ENCODE results near the gene UFC1.

Gene UFC1

GRCh38 chr1:161172349-161172748 lies 18.6 kb downstream of the UFC1 start:
- no peak for DNase-seq

GRCh38 chr1:161172776-161173376 lies 19.1 kb downstream of the UFC1 start:
- no peak for DNase-seq

DNA sequence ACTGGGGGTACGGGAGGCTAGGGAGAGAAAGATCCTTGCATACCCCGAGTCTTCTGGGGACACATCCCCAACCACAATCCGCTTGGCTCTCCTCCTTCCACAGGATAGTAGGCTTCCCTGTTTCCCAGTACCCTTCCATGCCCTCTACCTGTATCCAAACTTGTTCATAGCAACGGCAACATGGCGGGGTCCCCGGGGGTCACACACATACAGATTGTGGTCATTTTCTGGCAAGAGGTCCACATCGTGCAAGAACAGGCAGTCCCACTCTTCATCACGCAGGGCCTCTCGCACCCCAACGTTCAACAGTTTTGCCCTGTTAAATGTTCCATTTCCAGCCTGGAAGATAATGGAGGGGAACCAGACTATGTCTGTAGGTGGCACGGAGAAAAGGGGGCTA lies 19.9 kb downstream of the UFC1 start:
- DNase-seq, result no peak

- DNase-seq, result no peak
These were observed 21.1 kb downstream of the UFC1 start for GRCh38 chr1:161174911-161175310.

DNA sequence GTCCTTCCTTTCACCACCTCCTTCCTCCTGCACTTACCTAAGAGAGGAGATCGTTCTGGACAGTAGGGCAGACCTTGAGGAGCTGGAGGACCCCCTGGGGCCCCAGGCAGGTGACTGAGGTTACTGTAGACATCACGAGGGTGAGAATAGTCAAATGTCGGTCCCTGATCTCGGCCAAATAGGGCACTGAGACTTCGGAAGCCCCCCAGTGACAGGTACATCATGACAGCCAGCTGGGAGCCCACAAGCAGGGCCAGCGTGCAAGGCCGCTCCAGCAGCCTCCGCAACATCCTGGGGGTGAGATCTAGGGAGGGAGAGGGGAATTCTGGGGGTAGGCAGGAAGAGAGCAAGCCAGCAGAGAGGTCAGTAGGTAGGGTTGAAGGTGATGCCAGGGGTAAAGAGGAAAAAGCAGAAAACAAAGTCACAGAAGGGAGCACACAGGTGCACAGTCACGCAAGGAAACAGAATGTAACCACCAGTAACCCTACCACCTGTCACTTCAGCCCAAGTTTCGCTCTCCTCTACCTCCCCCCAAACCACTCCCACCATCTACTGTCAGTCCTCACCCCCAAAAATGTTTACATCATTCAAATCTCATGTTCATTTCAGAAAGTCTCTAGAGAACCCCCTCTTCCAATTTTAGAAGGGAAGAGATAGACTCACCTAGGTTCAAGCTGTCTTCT lies 22.1 kb downstream of the UFC1 start:
- DNase-seq, result no peak

DNA sequence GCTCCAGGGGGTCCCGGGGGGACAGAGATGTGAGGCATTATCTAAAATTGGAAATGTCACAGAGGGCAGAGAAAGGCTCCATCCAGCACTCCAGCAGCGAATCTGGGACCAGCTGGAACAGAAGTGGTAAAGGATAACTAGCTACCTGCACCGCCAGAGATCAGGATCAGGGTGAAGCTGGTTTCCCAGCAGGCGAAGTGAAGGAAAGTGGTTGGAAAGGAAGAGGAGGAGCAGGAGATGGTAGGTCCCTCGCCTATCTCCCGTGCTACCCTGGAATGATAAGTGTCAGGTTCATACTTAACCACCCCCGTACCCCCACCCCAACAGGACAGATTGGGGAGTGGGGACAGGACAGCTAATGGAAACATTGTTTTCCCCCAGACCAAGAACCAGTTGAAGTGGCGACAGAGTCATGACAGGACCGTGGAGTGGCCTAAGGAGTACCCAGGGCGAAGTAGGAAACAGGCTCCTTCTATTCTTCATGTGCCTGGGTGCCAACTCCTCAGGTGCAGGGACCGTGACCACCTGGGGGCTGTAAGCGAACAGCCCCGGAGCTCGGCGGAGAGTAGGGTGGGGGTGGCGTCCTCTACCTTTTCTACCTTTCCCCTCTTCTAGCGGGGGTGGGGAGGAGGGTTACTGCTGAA lies 22.8 kb downstream of the UFC1 start:
- no peak for DNase-seq

DNA sequence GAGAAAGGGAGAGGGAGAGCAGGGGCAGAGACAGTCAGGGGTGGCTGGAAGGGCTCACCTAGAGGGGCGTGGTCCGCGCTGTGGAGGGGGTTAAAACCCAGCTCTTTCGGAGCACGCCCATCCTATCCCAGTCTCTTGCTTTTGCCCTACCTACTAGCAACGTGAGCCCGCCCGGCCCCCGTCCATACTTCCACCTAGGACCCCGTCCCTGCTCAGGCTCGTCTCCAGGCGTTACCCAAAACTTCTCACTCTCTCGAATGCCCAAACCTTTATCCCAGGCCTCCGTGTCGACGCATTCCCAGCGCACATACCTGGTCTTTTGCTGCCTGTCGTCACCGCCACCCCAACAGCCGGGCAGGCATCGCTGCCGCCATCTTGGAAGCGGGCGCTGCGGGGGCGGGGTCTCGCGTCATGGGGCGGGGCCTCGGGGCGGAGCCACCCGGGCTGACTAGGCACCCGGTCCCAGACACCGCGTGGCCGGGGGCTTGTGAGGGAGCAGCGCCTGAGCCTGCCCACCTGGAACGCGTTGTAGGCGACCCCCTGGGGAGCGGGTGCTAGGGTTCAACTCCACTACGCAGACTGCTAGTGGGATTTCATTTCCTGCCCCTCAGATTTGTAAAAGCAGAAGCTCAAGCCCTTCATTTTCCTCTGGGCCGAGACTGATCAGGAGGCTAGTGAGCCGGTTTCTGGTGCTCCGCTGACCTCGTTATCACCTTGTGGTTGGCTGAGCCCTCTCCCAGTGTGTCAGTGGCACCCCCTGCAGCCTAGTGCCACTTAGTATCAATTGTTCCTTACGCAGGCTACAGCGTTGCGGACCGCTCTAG lies 23.5 kb downstream of the UFC1 start, which contains the start of gene B4GALT3:
B4GALT3 (minus strand) TSS at position 396 of the 824 bp plus-strand sequence. CDS start 1,447 bp downstream, outside the sequence.
- DNase-seq, result peak; percentile 94

DNA sequence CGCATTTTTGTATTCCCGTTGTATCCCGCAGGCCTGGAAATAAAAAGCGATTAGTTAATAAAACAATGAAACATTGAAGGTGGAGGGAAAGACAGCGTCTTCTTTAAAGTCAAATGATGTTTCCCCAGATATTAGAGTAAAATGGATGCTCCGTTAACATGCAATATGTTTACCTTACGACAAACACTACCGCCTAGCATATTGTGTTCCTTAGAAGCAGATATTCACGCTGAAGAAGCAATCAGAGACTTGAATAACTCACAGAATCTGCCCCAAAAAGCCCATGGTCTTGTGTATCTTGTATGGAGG lies 24.1 kb downstream of the UFC1 start:
- DNase-seq, result no peak

DNA sequence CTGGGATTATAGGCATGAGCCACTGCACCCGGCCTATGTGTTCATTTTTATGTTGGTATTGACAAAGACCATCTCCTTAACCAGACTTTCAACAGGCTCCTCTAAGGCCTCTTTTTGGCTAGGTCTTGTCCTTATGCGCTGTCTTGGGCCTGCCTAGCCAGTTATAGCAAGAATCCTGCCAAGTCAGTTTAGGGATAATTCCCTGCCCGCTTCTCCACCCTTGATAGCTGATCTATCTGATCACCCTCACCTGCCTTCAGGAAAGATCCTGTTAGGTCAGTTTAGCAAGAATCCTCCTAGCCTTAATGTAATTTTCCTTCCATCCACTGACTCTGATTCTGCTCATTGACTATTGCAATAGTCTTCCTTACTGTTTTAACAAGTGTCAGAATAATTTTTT lies 25.9 kb downstream of the UFC1 start:
- DNase-seq, result no peak

DNA sequence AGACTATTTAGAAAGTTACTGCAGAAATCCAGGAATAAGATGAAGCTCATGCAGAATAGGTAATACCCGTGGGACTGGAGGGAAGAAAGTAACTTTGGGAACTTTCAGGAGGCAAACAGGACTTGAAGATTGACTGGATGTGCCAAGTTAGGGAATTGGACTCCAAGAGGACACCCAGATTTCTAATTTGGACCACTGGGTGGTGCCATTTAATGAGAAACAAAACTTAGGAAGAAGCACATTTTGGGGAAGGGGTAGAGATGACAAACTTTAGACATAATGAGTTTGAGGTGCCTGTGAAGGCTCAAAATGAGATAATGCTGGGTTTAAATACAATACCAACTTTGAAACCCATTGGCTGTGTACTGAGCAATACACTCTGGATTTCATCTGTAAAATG lies 26.9 kb downstream of the UFC1 start:
- DNase-seq, result peak; percentile 41

DNA sequence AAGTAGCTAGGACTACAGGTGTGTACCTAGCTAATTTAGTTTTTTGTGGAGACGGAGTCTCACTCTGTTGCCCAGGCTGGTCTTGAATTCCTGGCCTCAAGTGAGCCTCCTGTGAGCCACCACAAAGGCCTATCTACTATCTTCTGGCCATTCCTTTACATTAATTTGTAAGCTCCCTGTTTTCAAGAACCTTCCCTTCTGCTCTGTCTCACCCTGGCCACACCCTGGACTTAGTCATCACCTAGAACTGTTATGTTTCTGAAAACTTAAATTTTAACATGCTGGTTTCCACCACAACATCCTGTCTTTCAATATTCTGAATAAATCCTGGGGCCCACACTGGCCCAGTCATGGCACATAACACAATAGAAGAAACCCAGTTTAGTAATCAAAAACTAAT lies 28.4 kb downstream of the UFC1 start:
- DNase-seq, result peak; percentile 78

- peak; percentile 86 for DNase-seq
These were observed 31.5 kb downstream of the UFC1 start for GRCh38 chr1:161185282-161185682.

DNA sequence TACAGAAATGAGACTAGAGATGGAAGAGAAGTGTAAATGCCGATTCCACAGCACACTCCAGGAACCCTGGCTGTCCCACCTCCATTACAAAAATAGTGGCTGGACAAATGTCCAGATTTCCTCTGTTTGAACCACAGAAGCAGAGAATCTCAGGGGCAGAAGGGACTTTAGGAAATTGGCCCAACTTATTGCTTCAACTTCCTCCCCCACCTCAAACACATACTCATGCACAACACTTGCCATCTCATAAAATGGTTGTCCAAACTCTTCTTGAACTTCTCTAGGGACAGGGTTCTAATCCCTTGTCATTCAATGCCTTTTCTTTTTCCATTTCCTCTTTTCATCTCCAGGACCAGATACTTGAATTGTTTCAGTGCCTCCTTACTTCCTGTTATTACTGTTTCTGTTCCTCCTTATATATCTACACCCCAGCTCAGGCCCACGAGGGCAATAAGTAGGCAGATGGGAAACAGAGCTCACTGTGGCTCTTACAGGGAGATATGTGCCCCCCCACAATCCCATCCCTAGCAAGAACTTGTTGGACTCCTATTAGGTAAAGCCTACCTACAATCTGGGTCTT lies 32.0 kb downstream of the UFC1 start:
- peak; percentile 29 for DNase-seq

GRCh38 chr1:161187311-161187710 lies 33.5 kb downstream of the UFC1 start:
- peak; percentile 31 for DNase-seq

GRCh38 chr1:161188381-161188780 lies 34.6 kb downstream of the UFC1 start:
- DNase-seq, result no peak

DNA sequence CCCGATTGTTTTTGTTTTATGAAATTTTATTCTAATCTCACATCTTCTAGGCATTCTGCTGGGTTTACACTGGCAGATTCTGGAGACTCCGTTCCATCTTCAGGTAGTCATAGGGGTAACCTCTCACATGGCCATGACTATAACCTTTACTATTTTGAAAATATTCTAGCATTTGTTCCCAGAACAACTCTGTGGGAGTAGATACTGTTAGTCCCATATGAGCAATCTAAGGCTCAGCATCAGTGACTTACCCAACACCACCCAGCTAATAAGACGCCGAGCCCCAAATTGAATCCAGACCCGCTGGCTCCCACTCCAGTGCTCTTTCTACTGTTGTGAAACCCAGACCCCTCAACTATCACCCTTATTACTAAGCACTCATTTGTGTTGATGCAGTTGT lies 35.3 kb downstream of the UFC1 start:
- DNase-seq, result no peak

GRCh38 chr1:161190962-161191521 lies 37.3 kb downstream of the UFC1 start:
- no peak for DNase-seq

DNA sequence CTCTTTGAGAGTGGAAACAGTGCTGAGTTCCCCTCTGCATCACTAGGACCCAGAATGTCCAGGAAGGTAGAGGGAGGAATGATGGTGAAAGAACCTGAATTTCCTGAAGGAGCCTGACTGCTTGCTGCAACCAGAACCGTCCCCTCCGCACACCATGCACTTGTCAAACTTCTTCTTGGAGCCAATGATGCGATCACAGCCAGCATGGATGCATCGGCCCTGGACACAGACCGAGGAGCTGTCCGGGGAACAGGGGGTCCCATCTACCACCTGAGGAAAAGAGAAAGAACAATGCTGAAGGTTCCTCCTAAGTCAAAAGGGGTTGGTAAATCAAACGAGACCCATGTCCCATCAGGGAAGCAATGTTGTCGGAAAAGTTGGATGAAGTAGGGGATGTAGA lies 38.2 kb downstream of the UFC1 start:
- no peak for DNase-seq

- peak; percentile 78 for DNase-seq
These were observed 39.0 kb downstream of the UFC1 start for GRCh38 chr1:161192476-161193465.

DNA sequence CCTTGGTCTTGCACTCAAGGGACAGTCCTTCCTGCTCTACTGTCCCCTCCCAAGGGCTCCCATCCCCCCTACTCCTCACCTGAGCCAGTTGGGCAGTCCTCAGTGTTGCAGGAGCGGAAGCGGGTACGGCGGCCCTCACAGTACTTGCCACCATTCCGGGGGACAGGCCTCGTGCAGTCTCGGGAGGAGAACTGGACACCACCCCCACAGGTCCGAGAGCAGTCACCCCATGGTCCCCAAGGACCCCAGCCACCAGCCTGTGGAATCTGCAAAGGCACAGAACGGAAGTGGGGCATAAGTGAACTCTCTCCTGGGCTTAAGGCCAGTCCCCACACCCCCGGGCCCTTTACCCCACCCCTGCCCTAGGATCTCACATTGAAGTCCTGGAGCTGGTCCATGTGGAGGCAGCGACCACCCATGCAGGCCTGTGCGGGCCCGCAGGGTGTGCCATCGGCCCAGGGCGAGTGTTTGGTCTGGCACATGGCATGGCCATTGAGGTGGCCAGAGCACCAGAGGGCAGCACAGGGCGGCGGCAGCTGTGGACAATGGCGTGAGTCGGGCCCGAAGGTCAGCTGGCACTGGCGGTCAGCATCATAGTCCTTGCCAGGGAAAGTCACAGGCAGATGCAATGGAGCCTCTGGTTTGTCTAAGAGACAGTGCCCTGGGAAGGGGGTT lies 39.9 kb downstream of the UFC1 start:
- DNase-seq, result no peak

DNA sequence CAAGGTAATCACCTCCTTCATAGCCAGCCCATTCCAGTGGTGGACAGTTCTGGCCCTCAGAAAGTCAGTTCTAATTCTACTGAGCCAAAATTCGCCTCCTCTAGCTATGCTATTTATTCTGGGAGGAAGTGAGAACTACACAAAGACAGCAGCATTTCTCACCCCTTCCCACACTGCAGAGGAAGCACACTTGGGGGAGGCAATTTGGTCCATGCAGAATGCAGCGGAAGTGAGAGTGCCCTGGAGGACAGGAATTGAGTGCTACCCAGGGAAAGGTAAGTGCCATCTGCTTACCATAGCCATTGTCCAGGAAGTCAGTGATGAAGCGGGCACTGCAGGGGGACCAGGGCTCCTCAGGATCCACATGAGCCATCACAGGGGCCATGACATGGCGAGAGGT lies 41.4 kb downstream of the UFC1 start:
- no peak for DNase-seq

Data from CD4-positive, alpha-beta T cell treated with Interleukin-6 for 4 hours (primary cell).